Measurements from ENCODE around the gene GOLGA8G.
"Not testable (repeated sequence)": the region's sequence is repeated elsewhere in the genome, so short reads cannot be mapped to it uniquely, and the experiment has no call there.

GOLGA8G gene

GRCh38 chr15:28532954-28533353 is at the start of gene GOLGA8G:
GOLGA8G (minus strand) TSS chr15:28532971; CDS start chr15:28532909, 62 bp downstream.
- not testable (repeated sequence) for DNase-seq

- DNase-seq = not testable (repeated sequence)
Observed at GRCh38 chr15:28573351-28573750, 40.6 kb upstream of the GOLGA8G start.

GRCh38 chr15:28553268-28553667 is 20.5 kb upstream of the GOLGA8G start, which contains the start of gene GOLGA6L25:
GOLGA6L25 (plus strand) TSS chr15:28553568; CDS start chr15:28553629, 61 bp downstream.
- not testable (repeated sequence) for DNase-seq

- DNase-seq = not testable (repeated sequence)
Observed at GRCh38 chr15:28515208-28515607, 17.6 kb downstream of the GOLGA8G start.

- DNase-seq = not testable (repeated sequence)
Observed at GRCh38 chr15:28514128-28514527, 18.6 kb downstream of the GOLGA8G start.

GRCh38 chr15:28508217-28508889 is 24.4 kb downstream of the GOLGA8G start:
- not testable (repeated sequence) for DNase-seq

GRCh38 chr15:28481340-28481739 is 51.4 kb downstream of the GOLGA8G start:
- DNase-seq = not testable (repeated sequence)

All from DMS153 (cell line).